Activated CD8-positive, alpha-beta memory T cell treated with anti-CD3 and anti-CD28 coated beads, Interleukin-2, amount 50 U/mL, for 24 hours (primary cell): ENCODE data around the gene USH2A.

Source experiments
- DNase-seq: peaks from one replicate; pipeline ENCODE4 v3.0.0-alpha.2; 2020; ENCODE audit errors: extremely low read depth

Gene USH2A

DNA sequence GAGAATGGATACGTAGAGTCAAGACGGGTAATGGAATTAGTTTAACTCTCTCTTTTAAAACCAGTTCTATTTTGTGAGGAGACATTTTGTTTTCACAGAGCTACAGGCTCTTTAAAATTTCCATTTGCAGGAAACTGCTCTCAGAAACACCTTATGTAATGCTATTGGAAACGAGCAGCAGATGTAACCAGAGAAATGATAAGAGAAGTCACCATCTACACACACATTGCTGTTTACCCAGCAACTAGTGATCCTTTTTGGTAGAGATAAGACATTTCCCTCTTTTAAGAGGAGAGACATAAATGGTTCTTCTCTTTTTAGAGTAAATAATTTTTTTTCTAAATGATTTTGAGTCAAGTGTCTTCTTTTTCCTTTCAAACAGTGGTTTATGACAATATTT is 775.5 kb downstream of the USH2A start:
- DNase-seq = no peak

DNA sequence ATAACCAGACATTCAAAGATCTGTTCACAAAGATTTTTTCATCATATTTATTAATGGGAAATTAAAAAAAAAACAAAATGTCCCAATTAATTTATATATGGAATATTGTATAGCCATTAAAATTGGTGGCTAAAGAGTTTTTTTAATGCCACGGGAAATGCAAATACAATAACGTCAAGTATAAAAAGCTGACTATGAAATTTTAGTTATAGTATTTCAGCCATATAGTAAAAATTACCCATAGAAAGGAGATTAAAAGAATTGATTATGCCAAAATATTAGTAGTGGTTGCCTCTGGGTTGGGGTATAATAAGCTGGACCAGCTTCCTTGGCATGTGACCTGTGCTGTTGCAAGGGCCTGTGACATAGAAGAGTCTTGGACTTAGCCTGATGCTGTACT is 777.4 kb downstream of the USH2A start:
- no peak for DNase-seq

DNA sequence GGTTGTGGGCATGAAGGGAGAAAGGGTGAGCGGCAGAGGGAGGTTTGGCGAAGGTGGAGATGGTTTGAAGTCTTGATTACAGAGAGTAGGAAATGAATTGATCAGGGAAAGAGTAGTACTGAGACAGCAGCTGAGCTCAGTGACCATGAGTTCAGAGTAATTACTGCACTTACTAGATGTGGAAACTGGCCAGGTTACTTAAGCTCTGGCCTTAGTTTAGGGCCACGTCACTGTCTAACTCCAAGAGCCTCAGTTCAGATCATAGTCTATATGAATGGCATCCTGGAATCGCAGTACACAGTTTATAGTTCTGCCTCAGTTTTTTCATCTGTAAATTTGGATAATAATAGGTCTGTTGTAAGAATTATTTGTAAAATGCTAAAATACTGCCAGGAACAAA is 778.1 kb downstream of the USH2A start:
- DNase-seq = no peak

DNA sequence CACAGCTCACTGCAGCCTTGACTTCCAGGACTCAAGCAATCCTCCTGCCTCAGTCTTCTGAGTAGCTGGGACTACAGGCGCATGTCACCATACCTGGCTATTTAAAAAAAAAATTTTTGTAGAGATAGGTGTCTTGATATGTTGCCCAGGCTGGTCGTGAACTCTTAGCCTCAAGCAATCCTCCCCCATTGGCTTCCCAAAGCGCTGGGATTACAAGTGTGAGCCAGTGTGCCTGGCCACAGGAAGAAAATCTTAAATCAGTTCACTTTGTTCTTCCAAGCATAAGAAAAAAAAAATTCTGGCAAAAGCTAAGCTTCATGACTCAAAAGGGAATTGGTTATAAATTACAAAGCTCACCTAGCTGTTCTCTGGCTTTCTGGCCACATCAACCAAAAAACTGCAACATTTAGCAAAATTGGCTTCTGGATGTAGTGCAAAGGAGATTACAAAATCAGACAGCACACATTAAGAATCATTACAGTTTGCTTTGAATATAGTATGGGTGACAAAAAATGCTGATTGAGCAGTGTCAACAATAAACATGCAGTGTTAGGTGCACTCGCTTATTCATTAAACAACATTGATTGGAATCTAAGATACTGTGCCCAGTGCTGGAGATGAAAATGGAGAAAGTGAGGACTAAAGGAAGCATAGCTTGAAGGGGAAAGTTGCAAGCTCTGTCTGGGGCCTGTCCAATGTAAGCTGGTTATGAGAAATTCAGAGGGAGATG is 779.5 kb downstream of the USH2A start:
- DNase-seq = no peak

DNA sequence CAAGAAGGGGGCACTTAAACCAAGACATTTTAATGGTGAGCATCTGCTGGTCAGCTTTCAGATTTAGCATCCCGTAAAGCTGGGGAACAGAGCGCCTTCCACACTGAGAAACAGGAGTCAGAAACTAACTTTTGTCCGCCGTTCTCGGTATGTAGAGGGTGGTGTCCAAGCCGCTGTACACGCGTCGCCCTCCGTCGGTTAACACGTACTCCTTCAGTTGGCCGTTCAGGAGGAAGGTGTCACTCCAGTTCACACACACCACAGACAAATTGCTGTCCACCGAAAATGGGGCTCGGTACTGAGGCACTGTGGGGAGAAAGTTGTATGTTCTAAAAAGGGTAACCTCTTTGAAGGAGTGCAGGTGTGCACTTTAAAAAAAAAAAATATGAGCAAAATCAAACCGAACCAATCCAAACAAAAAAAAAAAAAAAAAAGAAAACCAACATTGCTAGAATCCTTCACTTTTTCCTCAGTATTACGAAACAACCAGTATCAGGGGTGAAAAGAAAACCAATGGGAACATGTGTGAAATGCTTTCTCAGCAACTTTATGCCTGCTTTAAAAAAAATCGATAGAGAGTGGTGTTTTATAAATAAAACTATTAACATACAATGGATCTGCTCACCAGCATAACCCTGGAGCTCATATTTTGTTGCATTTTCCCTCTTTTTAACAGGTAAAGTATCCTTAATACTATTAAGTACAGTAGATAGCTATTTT is 782.7 kb downstream of the USH2A start:
- DNase-seq = no peak

DNA sequence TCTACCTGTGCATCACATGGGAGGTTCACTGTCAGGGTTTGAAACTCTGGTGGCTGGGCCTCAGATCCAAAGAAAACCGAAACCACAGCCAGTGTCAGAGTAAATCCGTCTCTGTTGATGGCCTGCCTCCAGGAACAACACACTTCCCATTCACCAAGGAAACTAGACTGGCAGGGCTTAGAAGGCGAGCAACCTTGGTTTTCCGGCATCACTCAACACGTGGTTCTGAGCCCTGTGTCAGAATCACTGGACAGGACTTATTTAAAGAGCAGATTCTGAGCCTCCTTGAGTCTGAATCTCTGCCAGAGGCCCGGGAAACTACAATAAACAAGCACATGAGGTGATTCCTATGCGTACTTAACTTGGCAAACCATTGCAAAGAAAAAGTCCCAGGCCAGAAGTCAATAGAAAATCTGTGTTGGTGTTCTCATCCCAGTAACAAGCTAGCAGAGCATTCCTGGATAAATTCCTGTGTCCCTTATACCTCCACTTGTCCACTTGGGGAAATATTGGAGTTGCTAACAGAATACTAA is 786.1 kb downstream of the USH2A start:
- DNase-seq = no peak

DNA sequence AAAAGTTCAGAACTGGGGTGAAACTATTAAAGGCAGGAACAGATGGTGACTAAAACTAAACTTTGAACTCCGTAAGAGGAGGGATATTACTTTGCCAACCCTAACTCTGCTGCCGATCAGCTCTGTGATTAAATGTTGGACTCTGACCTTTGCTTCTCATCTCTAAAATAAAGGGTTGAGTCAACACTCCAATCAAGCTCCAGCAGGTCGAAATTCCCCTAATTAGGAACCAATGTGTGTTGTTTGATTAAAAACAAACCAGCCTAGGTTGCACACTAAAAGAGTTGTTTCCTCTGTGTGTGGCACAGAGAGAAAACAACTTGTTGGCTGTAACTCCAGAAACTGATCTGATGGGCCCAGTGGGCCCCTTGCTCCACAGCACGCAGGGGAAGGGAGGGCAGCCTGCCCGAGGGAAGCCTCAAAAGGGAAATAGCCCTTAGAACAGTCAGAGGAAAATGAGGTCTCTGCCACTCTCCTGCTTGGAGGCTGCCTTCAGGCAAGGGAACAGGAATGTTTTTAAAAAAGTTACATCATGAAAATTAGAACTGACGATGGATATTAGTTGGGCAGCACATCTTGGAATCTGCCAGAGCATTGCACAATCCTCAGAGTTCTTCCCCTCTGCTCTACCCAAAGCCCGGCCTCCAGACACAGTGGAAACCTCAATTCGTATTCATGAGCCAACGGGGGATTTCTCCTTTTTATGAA is 786.8 kb downstream of the USH2A start:
- DNase-seq = no peak

DNA sequence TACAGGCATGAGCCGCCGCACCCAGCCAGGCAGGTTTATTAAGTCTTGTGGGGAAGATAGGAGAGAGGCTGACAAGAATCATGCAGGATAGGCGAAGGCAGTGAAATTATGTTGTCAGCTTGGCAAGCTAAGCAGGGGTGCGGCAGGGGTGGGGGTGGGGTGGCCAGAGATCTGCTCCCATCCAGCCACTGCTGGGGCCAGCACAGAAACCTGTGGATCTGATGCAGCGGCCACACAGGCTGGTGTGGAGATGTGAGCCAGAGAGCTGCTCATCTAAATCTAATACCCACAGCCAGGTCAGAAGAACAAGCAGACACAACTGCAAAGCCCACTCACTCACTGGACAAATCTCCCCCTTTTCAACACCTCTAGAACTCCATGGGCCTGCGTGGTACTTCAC is 787.4 kb downstream of the USH2A start:
- no peak for DNase-seq

DNA sequence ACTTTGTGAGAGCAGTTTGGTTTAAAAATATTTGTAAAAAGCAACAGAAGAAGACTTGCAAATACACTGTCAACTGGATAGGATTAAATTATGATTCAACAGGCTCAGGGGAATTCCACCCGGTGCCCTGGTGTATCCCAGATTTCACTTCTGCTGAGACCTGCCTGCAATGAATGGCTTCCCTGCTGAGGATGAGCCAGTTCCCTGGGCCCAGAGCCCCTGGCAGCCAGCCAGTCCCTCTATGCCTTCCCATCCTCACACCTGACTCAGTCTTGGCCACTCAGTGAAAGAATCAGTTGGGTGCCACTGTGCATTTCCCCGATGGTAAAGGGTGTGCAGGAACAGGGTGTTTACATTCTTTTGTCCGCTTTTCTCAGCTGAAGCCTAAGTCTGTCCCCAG is 791.8 kb downstream of the USH2A start:
- DNase-seq = no peak

DNA sequence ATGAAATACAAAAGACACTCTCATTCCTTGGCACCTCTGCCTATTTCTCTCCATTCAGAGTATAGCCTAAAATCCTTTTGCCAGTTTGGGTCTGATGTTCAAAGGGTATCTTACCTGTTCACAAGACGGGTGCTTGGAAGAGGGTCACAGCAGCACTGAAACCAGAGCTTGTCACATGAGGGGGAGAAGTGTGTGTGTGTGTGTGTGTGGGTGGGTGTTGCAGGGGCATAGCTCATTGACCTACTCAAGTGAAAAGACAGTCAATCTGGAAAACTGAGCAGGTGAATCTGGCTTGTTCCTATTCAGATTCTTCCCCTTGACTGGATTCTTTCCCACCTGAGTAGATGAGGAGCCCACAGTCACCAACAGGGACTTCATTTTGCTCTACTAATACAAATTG is 792.2 kb downstream of the USH2A start:
- DNase-seq = no peak

DNA sequence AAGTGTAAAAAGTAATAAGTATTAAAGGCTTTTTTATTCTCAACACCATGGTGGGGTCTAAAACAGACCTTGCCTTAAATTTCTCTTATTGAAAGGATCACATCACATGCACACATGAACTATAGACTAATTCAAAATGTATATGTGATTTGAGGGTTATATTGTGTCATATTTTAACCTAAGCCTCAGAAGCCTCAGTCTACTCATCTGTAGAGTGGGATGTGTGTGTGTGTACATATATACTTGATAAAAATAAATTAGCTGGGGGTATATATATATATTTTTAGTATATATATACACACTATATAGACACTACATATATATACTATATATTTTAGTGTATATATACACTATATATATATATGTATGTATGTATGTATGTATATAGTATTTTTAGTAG is 797.3 kb downstream of the USH2A start:
- DNase-seq = no peak

DNA sequence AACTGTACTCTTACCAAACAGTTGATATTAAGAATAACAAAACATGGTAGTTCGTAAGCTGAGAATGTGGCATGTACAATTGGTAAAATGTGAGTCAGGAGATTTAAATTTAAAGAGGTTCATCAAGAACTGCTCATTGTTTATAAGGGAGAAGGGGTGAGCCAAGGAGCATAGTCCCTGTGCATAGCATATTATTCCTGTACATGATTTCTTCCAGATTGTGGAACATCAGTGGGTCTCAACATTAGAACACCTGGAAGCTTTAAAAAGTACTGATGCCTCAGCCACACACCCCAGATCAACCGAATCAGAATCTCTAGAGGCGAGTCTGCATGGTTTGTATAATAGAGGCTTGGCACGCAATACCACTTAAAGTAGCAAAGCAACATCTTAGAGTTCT is 800.1 kb downstream of the USH2A start:
- no peak for DNase-seq

DNA sequence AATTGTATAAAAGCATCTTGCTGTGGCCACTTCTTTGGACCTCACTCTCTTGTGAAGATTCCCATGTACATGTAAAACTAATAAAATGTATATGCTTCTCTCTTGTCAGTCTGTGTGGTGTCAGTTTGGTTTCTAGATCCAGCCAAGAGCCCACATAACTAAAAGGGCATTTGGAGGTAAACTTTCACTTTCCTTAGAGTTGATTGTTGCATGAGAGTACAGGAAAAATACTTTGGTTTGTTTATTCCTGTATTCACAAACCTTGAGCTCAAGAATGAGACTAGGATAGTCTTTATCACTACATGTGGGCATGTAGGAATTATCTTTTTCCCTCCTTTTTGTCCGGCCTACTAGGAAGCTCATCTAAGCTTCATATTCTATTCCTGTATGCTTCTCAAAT is 805.3 kb downstream of the USH2A start:
- no peak for DNase-seq

DNA sequence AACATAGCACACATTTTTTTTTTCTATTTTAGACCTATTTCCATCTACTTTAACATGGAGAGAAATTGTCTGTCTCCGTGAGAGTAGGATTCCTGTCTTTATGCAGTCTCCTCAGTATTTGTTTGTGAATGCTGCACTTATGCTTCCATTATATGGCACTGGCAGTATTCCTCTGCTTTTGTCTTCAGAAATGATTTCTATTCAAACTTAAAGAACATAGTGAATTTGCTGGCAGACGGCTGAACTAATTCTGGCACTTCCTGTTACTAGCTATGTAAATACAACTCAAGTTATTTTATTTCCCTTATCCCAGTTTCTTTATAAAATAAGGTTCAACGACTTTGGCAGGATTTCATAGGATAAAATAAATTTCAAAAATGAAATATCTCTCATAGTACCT is 810.9 kb downstream of the USH2A start:
- no peak for DNase-seq

DNA sequence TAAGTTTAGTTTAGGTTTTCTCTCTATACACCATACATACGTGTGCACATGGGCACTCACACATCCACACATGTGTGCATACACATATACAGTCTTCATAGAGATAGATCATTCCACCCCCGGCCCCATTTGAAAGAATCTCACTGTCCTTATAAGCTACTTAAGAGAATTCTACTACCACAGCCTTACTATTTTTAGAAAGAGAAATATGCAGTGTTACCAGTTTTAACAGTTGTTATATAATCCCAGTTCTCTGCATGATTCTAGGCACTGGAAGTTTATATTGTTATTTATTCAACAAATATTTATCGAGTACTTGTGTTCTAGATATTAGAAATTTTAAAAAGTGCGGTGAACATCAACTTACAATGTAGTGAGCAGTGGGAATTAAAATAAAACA is 814.6 kb downstream of the USH2A start:
- no peak for DNase-seq

DNA sequence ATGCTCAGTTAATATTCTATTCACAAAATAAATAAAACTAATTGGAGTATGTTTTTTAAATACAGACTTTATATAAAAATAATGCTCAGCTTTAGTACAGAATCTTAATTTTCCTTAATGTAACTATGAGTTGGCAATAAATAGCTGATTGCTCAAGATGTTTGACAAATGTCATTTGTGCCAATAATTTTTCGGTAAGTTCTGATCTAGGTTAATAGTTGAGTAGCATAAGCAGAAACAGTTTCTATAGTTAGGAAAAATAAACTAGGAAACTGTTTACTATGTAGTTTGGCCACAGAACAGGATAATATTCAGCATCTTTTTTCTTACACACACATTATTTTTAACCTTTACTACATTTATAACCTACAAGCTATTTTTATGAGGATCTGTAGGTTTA is 815.8 kb downstream of the USH2A start:
- DNase-seq = no peak

DNA sequence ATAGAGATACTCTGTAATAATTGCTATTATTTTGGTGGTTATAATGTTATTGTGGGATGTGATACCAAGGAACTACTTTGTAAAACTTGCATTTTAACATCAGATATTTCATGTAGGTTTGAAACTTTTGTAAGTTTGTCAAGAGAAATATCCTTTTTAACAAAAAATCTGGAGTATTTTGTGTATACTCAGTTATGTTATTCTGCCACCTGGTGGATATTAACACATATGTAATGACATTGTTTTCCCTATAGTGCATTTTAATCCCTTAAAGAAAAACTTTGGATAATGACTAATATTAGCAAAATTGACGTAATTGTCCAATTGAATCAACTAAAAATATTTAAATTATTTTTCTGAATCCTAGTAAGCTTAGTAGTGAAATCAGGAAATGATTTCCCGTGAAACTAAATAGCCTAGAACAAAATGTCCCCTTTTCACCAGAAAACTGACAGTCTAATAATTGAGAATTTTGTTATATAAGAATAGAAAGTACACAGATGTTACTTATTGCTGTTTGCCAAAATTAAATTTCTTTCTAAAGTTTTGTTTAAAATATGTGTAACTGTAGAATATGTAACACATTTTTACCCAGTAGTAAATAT is 816.6 kb downstream of the USH2A start:
- no peak for DNase-seq

DNA sequence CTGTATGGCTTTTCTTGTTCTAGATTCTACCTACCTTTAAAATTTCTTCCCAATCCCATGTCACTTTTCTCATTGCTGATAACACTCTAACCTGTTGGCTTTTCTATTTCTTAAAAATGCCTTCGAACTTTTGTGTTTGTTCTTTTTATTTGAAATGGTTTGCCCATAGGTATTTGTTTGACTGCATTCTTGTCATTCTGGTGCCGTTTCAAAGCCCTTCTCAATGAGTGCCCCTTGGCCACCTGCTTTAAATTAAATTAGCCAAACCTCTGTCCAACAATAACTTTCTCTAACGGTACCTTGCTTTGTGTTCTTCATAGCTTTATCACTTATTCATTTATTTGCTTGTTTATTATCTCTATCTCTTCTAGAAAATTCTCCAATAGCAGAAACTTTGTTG is 817.2 kb downstream of the USH2A start:
- DNase-seq = no peak

DNA sequence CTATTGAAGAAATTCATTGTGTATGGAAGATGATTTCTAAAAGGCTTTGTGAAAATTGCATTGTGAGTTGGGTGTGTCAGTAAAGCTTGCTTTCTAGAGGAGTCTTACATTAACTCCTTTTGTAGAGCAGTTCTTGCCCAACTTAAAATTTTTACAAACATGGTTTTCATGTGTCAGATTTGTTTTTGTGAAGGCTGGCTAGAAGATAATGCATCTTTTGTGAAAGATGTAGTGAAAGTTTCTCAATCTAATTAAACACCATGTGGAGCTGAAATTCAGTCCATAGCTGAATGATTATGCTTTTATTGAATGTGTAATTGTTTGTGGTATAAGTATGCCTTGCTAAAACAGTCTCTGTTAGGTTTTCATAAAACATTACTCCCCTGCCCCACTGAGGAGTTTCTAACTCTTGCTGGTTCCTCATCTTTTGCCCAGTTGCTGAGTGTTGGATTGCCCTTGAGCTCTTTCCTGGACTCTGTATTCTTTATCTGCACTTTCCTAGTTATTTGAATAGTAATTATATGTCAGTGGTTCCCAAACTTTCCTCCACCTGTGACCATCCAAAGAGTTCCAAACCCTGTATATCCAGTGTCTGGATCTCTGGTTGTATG is 818.1 kb downstream of the USH2A start:
- no peak for DNase-seq

DNA sequence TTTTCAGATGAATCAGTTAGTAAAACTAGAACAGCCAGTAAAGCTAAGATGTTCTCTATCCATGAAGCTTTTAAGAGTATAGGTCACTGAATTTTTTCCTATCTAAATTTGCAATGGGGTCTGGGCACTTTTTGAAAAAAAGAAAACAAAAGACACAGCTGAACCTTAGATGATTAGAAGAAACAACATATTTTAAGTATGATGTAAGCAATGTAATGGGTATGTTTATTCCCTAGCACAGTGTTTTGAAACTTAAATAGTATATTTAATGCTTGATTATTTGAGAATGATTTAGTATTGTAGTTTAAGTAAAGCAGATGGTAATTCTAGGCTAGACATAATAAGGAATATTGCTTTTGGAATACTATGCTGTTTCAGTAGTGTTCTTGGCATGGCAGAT is 819.9 kb downstream of the USH2A start:
- no peak for DNase-seq

DNA sequence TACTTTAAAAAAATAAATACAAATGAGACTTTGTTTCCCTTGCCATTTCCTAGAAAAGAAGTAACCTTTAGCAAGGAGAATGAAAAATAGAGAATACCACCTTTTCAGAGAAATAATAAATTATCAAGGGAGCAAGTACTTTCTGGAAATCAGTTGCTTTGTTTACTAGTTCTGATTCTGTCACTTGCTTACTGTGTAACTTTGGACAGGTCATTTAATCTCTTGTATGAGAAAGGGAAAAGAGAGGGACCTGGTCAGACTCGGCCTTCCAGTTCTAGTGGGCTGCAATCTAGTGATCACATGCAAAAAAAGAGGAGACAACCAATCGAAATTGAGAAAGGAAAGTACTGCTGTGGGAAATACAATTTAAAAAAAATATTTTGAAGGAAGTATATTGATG is 822.0 kb downstream of the USH2A start:
- no peak for DNase-seq

DNA sequence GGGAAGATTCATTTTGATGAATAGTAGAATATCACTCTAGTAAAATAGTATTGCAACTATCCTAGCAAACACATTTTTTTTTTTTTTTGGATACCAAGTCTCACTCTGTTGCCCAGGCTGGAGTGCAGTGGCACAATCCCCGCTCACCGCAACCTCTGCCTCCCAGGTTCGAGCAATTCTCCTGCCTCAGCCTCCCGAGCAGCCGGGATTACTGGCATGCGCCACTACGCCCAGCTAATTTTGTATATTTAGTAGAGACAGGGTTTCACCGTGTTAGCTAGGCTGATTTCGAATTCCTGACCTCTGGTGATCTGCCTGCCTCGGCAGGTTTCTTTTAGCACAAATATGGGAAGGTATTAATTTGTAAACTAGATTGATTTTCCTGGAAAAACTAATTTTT is 822.4 kb downstream of the USH2A start:
- DNase-seq = no peak
